ENCODE measurements around the gene RHBDD1.

- TF ChIP-seq CTCF (IDR thresholded peaks at IDR 0.05; ENCODE audit: poor library complexity, severe bottlenecking) (peak; percentile 67), TAF1 (IDR thresholded peaks at IDR 0.05; ENCODE audit: low read depth) (no peak), SMC3 (conservative IDR thresholded peaks at IDR 0.05; ENCODE audit: poor library complexity) (peak; percentile 77), EZH2 (IDR thresholded peaks at IDR 0.05; ENCODE audit: borderline replicate concordance, insufficient read depth, low read length, poor library complexity, severe bottlenecking) (no peak)
Observed at GRCh38 chr2:226813148-226813701, 22.6 kb upstream of the RHBDD1 start.
